HG02970 (cell line): ENCODE results near the gene TANGO2.

Experiments
- ATAC-seq: cut with Tn5 transposase; IDR thresholded peaks from one replicate; pipeline ENCODE4 v1.9.1; 2021; ENCODE audit warnings: mild to moderate bottlenecking, moderate library complexity, moderate number of reproducible peaks; ENCODE audit not compliant: unreplicated experiment, low FRiP score

The TANGO2 gene

DNA sequence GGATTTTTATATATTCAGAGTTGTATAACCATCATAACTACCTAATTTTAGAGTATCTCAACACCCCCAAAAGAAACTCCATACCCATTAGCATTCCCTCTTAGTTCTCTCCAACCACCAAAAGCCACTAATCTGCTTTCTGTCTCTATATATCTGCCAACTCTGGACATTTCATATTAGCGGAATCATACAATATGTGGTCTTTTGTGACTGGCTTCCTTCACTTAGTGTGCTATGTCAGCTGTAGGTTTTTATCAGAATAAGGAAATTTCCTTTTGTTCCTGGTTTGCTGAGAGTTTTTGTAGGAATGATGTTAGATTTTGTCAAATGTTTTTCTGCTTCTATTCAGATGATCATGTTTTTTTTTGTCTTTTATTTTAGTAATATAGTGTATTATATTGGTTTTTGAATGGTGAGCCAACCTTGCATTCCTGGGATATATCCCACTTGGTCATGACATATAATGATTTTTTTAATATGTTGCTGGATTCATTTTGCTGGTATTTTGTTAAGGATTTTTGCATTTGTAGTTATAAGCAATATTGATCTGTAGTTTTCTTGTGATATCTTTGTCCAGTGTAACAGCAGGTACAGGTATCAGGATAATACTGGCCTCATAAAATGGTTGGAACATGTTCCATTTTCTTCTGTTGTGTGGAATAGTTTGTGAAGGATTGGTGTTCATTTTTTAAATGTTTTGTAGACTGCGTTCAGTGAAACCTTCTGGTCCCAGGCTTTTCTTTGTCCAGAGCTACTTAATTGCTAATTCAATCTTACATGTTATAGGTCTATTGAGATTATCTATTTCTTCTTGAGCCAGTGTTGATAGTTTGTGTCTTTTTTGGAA lies 75.9 kb downstream of the TANGO2 start:
- ATAC-seq = no peak

DNA sequence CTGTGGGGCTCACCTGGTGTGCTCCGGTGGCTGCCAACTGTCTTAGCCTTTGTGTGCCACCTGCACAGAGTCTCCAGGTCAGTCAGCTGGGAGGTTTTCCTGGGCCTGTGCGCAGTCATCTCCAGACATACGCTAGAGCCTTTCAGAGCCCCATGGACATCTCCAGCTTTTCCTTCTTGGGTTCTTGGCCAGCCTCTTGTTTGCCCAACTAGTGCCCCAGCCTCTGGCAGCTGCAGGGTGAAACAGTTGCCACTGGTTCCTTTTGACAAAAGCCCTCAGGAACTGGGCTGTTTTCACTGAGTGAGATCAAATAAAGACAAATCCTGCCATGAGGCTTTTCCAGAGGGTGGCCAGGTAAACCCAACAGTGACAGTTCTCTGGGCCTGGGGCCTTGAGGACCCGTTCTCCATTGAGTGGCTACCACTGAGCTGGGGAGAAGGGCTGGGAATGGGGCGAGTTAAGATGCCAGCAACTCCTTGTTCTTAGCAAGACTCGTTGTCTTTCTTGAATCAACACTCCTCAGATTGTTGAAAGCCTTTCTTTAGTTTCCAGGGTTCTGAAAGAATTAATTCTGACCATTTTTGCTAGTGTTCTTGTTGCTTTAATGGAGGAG lies 78.3 kb downstream of the TANGO2 start:
- no peak for ATAC-seq

DNA sequence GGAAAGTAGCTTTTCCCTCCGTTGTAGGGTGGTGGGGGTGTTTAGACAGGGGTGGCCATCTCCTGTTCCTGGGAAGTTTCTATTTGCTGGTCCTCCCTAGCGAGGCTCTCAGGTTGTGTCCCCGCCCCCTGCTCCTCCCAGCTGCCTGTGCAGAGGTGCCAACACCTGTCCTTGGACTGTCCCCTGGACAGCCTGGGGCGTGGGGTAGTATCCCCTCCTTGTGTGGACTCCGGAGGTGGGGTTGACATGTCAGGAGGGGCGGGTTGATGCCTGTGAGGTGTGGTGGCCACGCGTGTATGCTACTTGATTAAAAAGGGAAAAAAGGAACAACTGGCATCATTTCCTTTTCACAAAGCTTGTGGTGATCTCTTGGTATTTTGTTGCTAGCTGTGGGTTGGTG lies 80.7 kb downstream of the TANGO2 start:
- no peak for ATAC-seq

DNA sequence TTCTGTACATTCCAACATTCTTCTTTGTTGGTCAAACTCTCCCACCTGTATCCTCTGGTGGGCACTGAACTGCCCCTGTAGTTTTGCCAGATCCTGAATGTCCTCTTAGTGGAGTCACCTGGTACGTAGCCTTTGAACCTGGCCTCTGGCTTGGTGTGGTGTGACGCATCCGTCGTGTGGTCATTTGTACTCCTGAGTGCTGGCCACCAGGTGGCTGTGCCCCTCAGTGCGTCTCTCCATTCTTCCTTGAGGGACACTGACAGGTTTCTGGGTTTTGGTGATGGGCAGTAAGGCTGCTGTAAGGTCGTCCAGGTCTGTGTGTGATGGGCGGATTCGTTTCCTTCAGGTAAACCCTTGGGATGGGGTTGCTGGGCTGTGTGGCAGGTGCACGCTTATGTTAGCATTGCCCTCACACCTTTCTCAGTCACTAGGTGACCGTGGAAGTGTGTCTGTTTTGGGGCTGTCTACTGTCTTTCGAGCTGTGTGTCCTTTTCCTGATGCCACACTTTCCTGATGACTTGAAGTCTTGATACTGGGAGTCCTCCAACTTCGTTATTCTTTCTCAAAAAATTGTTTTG lies 81.4 kb downstream of the TANGO2 start:
- ATAC-seq = no peak

GRCh38 chr22:20105456-20106204 lies 84.7 kb downstream of the TANGO2 start:
- no peak for ATAC-seq

DNA sequence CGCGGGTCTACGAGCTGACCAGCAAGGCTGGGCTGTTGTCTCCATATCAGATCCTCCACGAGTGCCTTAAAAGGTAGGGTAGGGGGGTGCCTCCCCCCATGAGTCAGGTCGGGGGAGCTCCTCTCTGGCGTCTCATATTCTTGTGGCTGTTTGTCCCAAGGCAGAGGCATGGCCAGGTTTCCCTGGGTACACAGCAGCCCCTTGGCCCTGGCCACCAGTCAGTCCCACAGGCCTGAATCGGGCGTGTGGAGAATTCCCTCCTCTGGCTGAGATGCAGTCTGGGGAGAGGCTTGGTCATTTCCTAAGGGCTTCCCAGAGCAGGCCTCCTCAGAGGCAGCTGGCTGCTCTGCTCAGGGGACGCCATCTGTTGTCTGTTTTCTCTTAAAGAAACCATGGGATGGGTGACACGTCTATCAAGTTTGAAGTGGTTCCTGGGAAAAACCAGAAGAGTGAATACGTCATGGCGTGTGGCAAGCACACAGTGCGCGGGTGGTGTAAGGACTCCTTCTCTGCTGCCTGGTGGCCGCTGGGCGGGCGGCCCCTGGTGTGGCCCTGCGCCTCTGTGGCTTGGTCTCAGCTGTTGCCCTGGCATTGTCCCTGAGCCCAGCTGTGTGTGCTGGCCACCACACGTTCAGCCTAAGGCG lies 85.4 kb downstream of the TANGO2 start:
- no peak for ATAC-seq

GRCh38 chr22:20106849-20107237 lies 85.9 kb downstream of the TANGO2 start:
- no peak for ATAC-seq

DNA sequence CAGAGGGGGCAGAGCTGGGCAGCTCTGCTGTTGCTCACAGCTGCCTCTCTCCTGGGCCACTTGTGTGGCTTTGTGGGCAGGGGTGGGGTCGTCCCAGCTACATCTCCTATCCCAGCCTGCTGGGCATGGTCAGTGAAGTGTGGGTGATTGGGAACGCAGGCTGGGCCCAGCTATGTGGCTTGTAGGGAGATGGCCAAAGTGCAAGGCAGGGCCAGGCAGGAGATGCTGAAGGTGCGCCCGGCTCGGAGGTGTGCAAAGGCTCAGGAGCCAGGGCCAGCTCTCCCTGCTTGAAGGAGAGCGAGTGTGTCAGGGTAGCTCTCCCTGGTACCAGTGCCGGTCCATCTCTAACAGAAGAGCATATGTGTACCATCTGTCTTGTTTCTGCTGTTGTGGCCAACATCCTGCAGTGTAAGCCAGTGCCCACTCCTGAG lies 86.6 kb downstream of the TANGO2 start:
- no peak for ATAC-seq

DNA sequence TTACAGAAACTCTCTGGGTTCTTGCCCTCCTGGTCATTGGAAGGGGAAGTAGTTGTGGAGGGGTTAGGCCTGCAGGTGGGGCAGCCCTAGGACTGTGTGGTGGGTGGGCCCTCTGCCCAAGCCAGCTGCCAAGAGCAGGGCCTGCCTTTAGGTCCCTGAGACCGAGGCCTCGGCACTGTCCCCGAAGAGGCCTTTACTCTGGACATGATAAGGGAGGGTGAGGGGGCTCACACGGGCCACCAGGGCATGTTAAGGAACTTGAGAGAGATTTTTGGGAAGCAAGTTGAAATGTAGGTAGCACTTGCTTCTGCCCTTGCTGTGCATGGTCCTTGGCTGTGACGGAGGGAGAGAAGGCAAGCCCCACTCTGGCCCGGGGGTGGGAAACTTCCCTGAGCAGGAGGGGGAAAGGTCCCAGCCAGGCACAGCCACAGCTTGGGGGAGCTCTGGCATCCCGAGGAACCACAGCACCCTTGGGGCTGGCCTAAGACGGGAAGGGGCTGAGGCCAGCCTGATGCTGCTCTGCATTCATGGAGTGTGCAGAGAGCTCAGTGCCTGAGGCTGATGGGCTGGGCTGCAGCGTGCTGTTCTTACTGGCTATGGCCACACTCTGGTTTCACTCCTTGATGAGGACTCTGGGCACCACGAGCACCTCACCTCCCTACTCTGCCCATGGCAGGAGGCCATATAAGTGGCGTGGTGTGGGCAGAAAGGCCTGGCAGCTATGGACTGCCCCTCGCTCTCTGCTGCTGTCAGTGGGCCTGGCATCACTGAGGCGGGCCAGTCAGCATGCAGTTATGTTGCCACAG lies 87.2 kb downstream of the TANGO2 start:
- ATAC-seq = no peak

GRCh38 chr22:20108757-20109230 lies 87.9 kb downstream of the TANGO2 start:
- ATAC-seq = no peak

GRCh38 chr22:20109411-20110358 lies 88.8 kb downstream of the TANGO2 start:
- ATAC-seq = no peak

GRCh38 chr22:20110359-20110985 lies 89.6 kb downstream of the TANGO2 start:
- no peak for ATAC-seq

- ATAC-seq = no peak
Measured at GRCh38 chr22:20111045-20111688, 90.3 kb downstream of the TANGO2 start.

DNA sequence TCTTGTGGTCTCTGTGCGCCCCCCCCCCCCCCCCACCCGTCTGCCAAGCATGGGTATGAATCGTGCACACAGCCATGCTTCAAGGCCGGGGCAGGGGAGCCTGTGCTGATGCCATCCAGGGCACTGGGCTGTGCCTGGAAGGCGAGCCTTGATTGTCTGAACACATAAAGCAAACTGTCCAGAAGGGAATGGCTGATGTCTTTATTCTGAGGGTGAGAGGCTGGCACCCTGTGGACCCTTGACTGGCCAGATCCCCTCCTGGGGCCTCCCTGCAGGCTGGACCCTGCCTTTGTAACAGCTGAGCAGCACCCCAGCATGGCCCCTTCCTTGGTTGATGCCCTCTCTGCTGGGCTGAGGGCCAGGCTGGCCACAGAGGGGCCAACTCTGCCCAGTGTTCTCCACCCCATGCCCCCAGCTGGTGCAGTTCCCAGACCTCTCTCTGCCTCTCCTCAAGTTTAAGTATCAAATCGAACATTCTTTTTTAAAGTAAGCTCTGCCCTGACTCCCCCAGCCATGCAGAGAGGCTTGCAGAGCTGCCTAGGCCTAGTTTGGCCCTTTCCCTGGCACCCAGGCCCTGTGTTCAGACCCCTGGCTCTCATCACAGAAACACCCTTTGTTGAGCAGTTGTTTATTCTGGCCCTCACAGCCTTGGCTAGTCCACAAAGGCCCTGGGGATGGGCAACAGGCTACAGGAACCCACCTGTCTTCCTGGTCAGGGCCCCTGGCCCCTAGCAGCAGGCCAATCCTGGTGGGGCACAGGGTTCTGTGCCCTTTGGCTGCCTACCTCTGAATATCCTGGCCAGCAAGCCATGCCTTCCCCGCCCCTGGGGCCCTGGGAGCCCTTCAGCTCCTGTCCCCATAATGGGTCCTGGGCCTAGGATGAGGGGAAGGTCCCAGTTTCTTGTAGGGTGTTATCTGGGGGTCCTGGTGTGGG lies 91.0 kb downstream of the TANGO2 start:
- no peak for ATAC-seq

- no peak for ATAC-seq
Measured at GRCh38 chr22:20112623-20113511, 92.0 kb downstream of the TANGO2 start.
